GM18870 (cell line): ENCODE results near the gene MEI4.
A peak's percentile ranks its signal among the peaks of the same experiment; 100 is the strongest.
"Not testable (repeated sequence)": the region's sequence is repeated elsewhere in the genome, so short reads cannot be mapped to it uniquely, and the experiment has no call there.

Experiments
- ATAC-seq: cut with Tn5 transposase; IDR thresholded peaks from one replicate; pipeline ENCODE4 v1.9.1; 2021; ENCODE audit warnings: moderate library complexity; ENCODE audit not compliant: unreplicated experiment

The MEI4 gene, protein sequence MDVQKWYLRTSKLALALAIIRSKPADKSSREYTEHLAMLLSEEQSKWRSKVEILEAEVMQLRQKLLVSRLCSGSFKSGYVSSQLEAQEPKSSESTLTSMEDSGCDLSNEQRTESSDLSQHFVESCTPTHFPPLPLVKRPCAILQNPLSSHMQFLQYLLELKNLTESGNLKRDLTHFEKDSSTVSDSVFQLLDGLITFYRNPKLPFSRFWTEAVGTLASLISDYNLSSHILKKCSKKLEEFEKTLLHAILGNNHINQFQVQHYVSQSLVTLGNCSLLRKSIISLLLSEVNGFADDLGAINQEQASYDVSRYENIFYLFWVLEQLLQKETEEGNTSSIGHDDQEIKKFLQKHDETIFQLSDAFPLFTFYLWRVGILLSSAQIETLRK

DNA sequence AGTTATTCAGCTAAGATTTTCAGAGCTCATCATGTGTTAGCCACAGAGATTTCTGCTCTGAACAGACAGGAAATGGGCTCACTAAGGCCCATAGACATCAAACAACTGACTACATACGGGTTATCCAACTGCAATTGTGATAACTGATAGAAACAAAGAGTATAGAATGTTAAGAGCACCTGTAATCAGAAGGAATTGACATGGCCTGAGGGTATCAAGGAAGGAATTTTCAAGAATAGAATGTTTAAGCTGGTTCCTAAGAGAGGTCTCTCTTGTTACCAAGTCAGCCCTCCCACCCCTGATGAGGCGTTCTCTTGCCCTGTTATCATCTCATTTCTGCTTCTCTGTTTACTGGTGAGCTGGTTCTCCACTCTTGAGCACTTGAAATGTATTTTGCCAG lies at the start of gene MEI4:
TSS of gene MEI4 (plus strand) at position 301 of the 400 bp plus-strand sequence. CDS start 37,633 bp downstream, outside the sequence.
- ATAC-seq: no peak

DNA sequence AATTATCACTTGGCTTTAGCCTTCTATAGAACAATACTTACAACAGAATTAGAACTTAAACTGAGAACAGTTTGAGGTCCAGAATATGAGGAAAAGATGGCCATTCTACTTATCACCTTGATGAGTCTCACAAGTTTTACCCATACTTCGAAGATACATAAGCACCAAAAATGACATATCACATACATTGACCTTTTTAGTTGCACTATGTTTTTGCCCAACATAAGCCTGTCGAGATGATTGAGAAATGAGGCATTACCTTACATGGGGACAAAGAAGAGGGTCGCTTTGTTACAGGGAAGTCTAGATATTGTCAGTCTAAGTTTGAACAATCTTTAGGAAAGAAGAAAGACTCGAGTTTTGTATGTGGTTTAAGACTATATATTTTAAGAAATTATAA lies 48.4 kb upstream of the MEI4 start:
- no peak for ATAC-seq

GRCh38 chr6:77607004-77607403 lies 45.8 kb upstream of the MEI4 start:
- no peak for ATAC-seq

- no peak for ATAC-seq
These were observed 43.7 kb upstream of the MEI4 start for GRCh38 chr6:77609106-77609505.

DNA sequence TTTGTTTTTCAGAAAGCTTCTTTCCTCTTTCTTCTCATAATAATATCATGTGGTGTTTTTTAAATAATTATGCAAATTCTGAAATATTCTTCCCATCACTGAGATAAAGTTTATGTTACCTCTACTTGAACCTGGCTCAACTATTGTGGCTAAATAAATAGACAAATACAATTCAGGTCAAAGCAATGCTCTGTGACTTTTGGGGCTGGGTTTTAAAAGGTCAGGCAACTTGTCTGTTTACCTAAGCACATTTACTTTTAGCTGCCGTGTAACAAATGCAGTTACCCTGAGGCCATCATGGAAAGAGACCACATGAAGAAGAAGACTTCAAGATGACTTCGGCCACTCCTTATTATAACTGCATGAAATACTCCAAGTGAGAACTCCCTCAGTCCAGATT lies 33.7 kb upstream of the MEI4 start:
- no peak for ATAC-seq

GRCh38 chr6:77620278-77620882 lies 32.5 kb upstream of the MEI4 start:
- ATAC-seq: peak; percentile 87

DNA sequence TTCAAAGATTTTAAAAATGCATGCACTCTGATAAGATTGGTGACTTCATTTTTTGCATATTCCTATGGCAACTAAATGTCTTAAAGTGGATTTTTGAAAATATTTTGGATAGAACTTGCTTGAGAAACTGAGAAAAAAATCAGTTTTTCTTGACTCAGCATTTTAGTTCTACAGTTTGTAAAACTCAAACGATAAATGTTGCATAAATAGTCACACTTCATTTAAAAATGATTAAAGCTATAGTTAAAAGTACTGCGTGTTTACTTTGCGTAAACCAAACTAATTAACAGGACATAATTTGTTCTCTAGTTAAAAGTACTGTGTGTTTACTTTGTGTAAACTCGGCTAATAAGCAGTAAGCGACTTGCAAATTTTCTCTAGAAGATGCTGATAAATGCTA lies 28.3 kb upstream of the MEI4 start:
- ATAC-seq: no peak

DNA sequence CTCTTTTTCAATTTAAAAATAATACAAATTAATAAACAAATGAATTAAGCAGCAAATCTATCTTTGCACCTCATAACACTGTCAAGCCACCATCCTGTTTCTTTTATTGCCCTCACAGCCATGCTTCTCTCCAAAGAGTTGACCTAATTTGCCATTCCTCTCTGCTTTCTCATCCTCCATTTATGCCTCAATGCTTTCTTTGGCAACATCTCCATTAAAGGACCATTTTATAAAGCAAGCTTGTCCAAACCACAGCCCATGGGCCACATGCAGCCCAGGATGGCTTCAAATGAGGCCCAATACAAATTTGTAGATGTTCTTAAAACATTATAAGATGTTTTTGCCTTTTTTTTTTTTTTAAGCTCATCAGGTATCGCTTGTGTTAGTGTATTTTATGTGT lies 26.4 kb upstream of the MEI4 start:
- ATAC-seq: no peak

DNA sequence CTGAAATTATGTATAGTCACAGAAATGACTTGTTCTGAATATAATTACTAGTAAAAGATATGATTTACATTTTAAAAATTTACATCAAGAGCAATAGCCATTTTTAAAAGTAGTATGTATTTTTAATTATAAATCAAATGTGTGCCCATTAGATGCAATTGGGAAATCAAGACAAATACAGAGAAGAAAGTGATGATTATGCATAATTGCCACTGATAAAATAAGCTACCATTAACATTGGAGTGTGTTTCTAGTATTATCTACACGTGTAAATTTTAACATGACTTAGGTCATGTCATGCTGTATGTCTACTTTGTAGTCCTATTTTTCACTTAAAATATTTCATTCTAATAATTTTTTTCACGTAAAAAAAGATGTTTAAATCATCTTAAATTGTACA lies 22.8 kb upstream of the MEI4 start:
- ATAC-seq: no peak

DNA sequence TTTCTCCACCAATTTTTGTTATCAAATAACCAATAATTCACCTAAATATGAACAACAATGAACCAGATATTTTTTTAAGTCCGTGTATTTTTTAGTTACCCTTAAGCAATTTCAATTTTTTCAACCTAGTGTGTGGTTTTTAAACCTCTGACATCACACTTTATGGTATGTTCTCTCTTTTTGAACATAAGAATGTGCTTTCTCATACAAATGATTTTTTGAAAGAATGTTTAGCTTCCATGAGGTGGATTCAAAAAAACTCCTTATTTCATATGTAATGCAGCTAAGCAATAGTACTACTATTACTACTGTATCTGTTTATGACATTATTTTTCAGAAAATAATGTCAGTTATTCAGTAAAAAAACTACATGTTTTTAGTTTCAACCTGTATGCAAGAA lies 19.4 kb upstream of the MEI4 start:
- ATAC-seq: no peak

GRCh38 chr6:77633993-77634715 lies 18.7 kb upstream of the MEI4 start:
- no peak for ATAC-seq

DNA sequence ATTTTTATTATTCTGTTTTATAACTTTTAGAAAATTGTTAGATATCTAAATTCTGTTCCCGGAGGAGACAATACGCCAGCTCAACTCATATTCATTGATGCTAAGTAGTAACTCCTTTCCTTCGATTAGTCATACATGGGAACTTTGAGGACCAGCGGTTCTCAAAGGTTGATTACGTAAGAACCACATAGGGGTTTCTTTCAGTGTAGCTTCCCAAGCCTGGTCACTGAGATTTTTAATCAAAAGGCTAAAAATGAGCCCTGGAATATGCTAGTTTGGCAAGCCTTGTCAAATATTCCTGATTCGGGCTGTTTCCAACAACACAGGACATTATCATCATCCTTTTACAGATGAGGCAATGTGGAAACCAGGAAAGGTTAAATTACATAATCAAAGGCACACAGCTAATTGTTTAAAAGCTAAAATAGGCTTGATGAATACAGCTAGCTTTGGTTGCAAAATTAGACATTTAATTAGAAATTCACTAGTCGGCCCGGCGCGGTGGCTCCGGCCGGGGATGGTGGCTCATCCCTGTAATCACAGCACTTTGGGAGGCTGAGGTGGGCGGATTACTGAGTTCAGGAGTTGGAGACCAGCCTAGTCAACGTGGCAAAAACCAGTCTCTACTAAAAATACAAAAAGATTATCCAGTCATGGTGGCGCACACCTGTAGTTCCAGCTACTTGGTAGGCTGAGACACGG lies 14.6 kb upstream of the MEI4 start:
- no peak for ATAC-seq

GRCh38 chr6:77644102-77644705 lies 8.6 kb upstream of the MEI4 start:
- no peak for ATAC-seq

- peak; percentile 53 for ATAC-seq
These were observed 2.7 kb upstream of the MEI4 start for GRCh38 chr6:77650098-77650663.

- no peak for ATAC-seq
These were observed 977 bp downstream of the MEI4 start for GRCh38 chr6:77653816-77654215.

DNA sequence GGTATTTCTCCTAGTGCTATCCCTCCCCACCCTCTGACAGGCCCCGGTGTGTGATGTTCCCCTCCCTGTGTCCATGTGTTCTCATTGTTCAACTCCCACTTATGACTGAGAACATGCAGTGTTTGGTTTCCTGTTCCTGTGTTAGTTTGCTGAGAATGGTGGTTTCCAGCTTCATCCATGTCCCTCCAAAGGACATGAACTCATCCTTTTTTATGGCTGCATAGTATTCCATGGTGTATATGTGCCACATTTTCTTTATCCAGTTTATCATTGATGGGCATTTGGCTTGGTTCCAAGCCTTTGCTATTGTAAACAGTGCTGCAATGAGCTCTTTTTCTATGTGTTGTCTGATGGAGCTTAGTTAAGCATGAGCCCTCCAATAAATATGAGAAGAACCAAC lies 2.2 kb downstream of the MEI4 start:
- not testable (repeated sequence) for ATAC-seq

DNA sequence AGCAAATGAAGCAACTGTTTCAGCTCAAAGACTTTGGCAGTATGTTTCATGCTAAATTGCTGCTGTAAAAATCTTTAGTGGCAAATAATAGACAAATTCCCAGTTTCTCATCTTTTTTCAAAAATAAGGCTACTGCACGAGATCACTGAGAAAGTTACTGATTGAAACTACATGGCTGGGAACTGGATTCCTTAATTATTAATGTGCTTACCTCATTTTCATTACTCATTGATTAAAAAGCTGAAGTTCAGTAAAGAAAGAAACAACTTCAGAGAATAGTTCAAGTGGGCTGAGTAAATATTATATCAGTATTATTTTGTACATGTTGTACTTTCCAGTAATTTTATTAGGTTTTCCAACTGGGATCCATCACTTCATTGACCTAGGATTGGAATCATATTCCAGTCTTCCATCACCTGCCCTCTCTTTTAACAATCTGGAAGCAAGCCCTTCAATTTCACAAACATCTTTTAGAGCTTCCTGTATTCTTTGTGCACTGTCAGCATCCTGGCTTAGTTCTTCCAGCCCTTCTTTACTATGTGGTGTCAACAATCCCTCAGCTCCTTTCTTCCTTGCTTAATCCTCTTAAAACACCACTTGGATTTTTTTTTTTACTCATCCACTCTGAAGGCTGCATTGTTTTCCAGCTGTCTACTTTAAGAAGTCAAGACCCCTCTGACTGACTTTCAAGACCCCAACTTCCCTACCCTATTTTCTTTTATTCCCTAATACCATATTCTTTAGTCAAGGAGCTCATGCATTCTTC lies 4.3 kb downstream of the MEI4 start:
- no peak for ATAC-seq

GRCh38 chr6:77666340-77666739 lies 13.5 kb downstream of the MEI4 start:
- ATAC-seq: no peak

DNA sequence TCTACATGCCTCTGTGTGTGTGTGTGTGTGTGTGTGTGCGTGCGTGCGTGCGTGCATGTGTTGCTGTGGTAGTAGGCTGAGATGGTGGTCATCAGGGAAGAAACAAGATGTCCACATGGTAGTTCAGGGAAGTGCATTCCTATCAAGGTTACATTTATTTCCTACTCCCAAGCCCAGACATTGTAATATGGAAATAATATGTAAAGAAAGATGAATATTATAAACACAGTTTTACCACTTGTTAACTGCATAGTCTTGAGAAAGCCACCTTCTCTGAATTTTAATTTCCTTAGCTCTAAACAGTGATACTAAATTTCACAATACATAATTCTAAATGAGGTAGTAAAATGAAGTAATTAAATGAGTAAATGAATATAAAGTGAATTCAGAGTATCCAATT lies 14.0 kb downstream of the MEI4 start:
- no peak for ATAC-seq

- ATAC-seq: no peak
These were observed 17.1 kb downstream of the MEI4 start for GRCh38 chr6:77669913-77670312.
